Activated T-helper 1 cell treated with anti-CD3 and anti-CD28 coated beads, Interleukin-12 subunit alpha, Interleukin-12 subunit beta, Interleukin-2, Interleukin-4 antibody, amounts not matched to agents 30 ng/mL and 10 ng/mL and 1 ng/mL, durations not matched to agents 14 hours and 24 hours and 36 hours (primary cell): ENCODE data around the gene FOXC1. TPM values are rescaled to one million over a fixed set of nuclear protein-coding genes. Genes with fewer than 3 reads are reported as not detected.
A peak's percentile ranks its signal among the peaks of the same experiment; 100 is the strongest.

ENCODE experiments used
- DNase-seq: peaks from one replicate; pipeline ENCODE4 v3.0.0; 2021; ENCODE audit warnings: low spot score
- H3K27ac Mint-ChIP-seq: one replicate; pipeline ENCODE4 v1.8.0; 2021; ENCODE audit warnings: mild to moderate bottlenecking, mixed read lengths
- H3K27me3 Mint-ChIP-seq: one replicate; pipeline ENCODE4 v1.8.0; 2022; ENCODE audit warnings: mild to moderate bottlenecking, moderate library complexity, mixed read lengths; ENCODE audit not compliant: insufficient read depth
- H3K36me3 Mint-ChIP-seq: one replicate; pipeline ENCODE4 v1.8.0; 2021; ENCODE audit warnings: low read depth, mixed read lengths
- H3K4me1 Mint-ChIP-seq: one replicate; pipeline ENCODE4 v1.8.0; 2021; ENCODE audit warnings: low read depth, mixed read lengths
- H3K4me3 Mint-ChIP-seq: one replicate; pipeline ENCODE4 v1.8.0; 2021; ENCODE audit warnings: mild to moderate bottlenecking, moderate library complexity, mixed read lengths
- H3K9me3 Mint-ChIP-seq: one replicate; pipeline ENCODE4 v1.8.0; 2021; ENCODE audit warnings: mixed read lengths
- intact Hi-C: fragments of 100-400 bp; cut with micrococcal nuclease; formaldehyde crosslinking; loops from one replicate; pipeline ENCODE4 v1.15.1; 2024
- total RNA-seq: library from RNA; stranded (reverse); gene quantifications from 2 replicates; pipeline ENCODE4 v1.2.3, GENCODE V29; 2022

Gene FOXC1
- total RNA-seq, 1 donor from 2014 or later, result 0.23 TPM

- intact Hi-C loops, result no loop called here
- Mint-ChIP-seq H3K27me3 (peaks cover 28% of the 10 kb centered on the region), H3K27ac (no peak overlapping the region), H3K9me3 (no peaks in the 10 kb centered on the region), H3K36me3 (no peaks in the 10 kb centered on the region), H3K4me1 (no peaks in the 10 kb centered on the region), H3K4me3 (no peak overlapping the region)
- DNase-seq, result no peak
Observed at GRCh38 chr6:1587977-1588376, 21.7 kb upstream of the FOXC1 start.

GRCh38 chr6:1589208-1589607, 20.5 kb upstream of the FOXC1 start:
- DNase-seq, result no peak
- Mint-ChIP-seq H3K4me3 (no peak overlapping the region), H3K27me3 (peaks cover 26% of the 10 kb centered on the region), H3K36me3 (no peaks in the 10 kb centered on the region), H3K27ac (no peak overlapping the region), H3K4me1 (no peaks in the 10 kb centered on the region), H3K9me3 (no peaks in the 10 kb centered on the region)
- intact Hi-C loops, result no loop called here

GRCh38 chr6:1590580-1590979, 19.1 kb upstream of the FOXC1 start:
- Mint-ChIP-seq H3K27ac (no peak overlapping the region), H3K36me3 (no peaks in the 10 kb centered on the region)

GRCh38 chr6:1591243-1591642, 18.5 kb upstream of the FOXC1 start:
- no peak overlapping the region for H3K27ac Mint-ChIP-seq
- no peaks in the 10 kb centered on the region for H3K36me3 Mint-ChIP-seq
- no peaks in the 10 kb centered on the region for H3K9me3 Mint-ChIP-seq
- no peak for DNase-seq
- H3K4me1 Mint-ChIP-seq, result peaks cover 4% of the 10 kb centered on the region
- H3K4me3 Mint-ChIP-seq, result no peak overlapping the region
- intact Hi-C loops, result no loop called here
- peaks cover 25% of the 10 kb centered on the region for H3K27me3 Mint-ChIP-seq

More at GRCh38 chr6:1590580-1590979, 19.1 kb upstream of the FOXC1 start:
- DNase-seq, result no peak
- H3K27me3 Mint-ChIP-seq, result peaks cover 26% of the 10 kb centered on the region
- H3K4me1 Mint-ChIP-seq, result no peaks in the 10 kb centered on the region
- no peaks in the 10 kb centered on the region for H3K9me3 Mint-ChIP-seq
- H3K4me3 Mint-ChIP-seq, result no peak overlapping the region
- intact Hi-C loops, result no loop called here

- H3K27me3 Mint-ChIP-seq, result peaks cover 29% of the 10 kb centered on the region
- H3K4me3 Mint-ChIP-seq, result no peak overlapping the region
- H3K27ac Mint-ChIP-seq, result no peak overlapping the region
- intact Hi-C loops, result no loop called here
- no peaks in the 10 kb centered on the region for H3K9me3 Mint-ChIP-seq
- DNase-seq, result no peak
- peaks cover 4% of the 10 kb centered on the region for H3K4me1 Mint-ChIP-seq
- H3K36me3 Mint-ChIP-seq, result no peaks in the 10 kb centered on the region
Observed at GRCh38 chr6:1591926-1592325, 17.8 kb upstream of the FOXC1 start.

GRCh38 chr6:1592852-1593251, 16.9 kb upstream of the FOXC1 start:
- H3K27ac Mint-ChIP-seq, result no peak overlapping the region
- H3K36me3 Mint-ChIP-seq, result no peaks in the 10 kb centered on the region
- H3K27me3 Mint-ChIP-seq, result peaks cover 36% of the 10 kb centered on the region
- intact Hi-C loops, result no loop called here
- DNase-seq, result no peak
- peaks cover 4% of the 10 kb centered on the region for H3K4me1 Mint-ChIP-seq
- H3K4me3 Mint-ChIP-seq, result no peak overlapping the region
- H3K9me3 Mint-ChIP-seq, result no peaks in the 10 kb centered on the region

GRCh38 chr6:1593286-1593957, 16.3 kb upstream of the FOXC1 start:
- H3K27me3 Mint-ChIP-seq, result peaks cover 42% of the 10 kb centered on the region
- H3K4me3 Mint-ChIP-seq, result no peak overlapping the region
- intact Hi-C loops, result no loop called here

GRCh38 chr6:1593958-1594314, 15.8 kb upstream of the FOXC1 start:
- Mint-ChIP-seq H3K4me3 (no peak overlapping the region), H3K4me1 (peaks cover 4% of the 10 kb centered on the region), H3K27me3 (peaks cover 41% of the 10 kb centered on the region), H3K9me3 (no peaks in the 10 kb centered on the region), H3K27ac (no peak overlapping the region), H3K36me3 (no peaks in the 10 kb centered on the region)
- DNase-seq, result no peak
- intact Hi-C loops, result no loop called here

More at GRCh38 chr6:1593286-1593957, 16.3 kb upstream of the FOXC1 start:
- Mint-ChIP-seq H3K27ac (no peak overlapping the region), H3K4me1 (peaks cover 4% of the 10 kb centered on the region), H3K9me3 (no peaks in the 10 kb centered on the region), H3K36me3 (no peaks in the 10 kb centered on the region)
- DNase-seq, result no peak

- Mint-ChIP-seq H3K4me3 (no peak overlapping the region), H3K36me3 (no peaks in the 10 kb centered on the region), H3K4me1 (peaks cover 4% of the 10 kb centered on the region), H3K9me3 (no peaks in the 10 kb centered on the region), H3K27ac (no peak overlapping the region), H3K27me3 (peaks cover 40% of the 10 kb centered on the region)
- no peak for DNase-seq
- intact Hi-C loops, result no loop called here
Observed at GRCh38 chr6:1594445-1595200, 15.1 kb upstream of the FOXC1 start.

GRCh38 chr6:1595271-1596087, 14.2 kb upstream of the FOXC1 start:
- H3K27ac Mint-ChIP-seq, result no peak overlapping the region
- intact Hi-C loops, result loop anchor here (1.0 to 2.0 kb wide), 6 partner anchors 509 to 1155 kb away; partner anchors contain the start of gene MYLK4
- H3K4me1 Mint-ChIP-seq, result peaks cover 4% of the 10 kb centered on the region
- no peaks in the 10 kb centered on the region for H3K36me3 Mint-ChIP-seq
- H3K9me3 Mint-ChIP-seq, result no peaks in the 10 kb centered on the region
- no peak overlapping the region for H3K4me3 Mint-ChIP-seq
- peaks cover 47% of the 10 kb centered on the region for H3K27me3 Mint-ChIP-seq
- no peak for DNase-seq

- H3K4me3 Mint-ChIP-seq, result no peak overlapping the region
- H3K9me3 Mint-ChIP-seq, result no peaks in the 10 kb centered on the region
- intact Hi-C loops, result loop anchor here (1.0 to 2.0 kb wide), 6 partner anchors 509 to 1154 kb away; partner anchors contain the start of gene MYLK4
- no peak overlapping the region for H3K27ac Mint-ChIP-seq
- no peaks in the 10 kb centered on the region for H3K36me3 Mint-ChIP-seq
- peak; percentile 50 for DNase-seq
- H3K27me3 Mint-ChIP-seq, result peaks cover 55% of the 10 kb centered on the region
- peaks cover 4% of the 10 kb centered on the region for H3K4me1 Mint-ChIP-seq
Observed at GRCh38 chr6:1596088-1596852, 13.4 kb upstream of the FOXC1 start.

GRCh38 chr6:1597121-1597744, 12.5 kb upstream of the FOXC1 start:
- no peak overlapping the region for H3K27ac Mint-ChIP-seq
- peaks cover 4% of the 10 kb centered on the region for H3K4me1 Mint-ChIP-seq
- peaks cover 56% of the 10 kb centered on the region for H3K27me3 Mint-ChIP-seq
- H3K4me3 Mint-ChIP-seq, result no peak overlapping the region
- no peak for DNase-seq
- intact Hi-C loops, result loop anchor here (2.0 kb wide), 2 partner anchors 508 to 852 kb away; no protein-coding TSS in a partner anchor
- no peaks in the 10 kb centered on the region for H3K36me3 Mint-ChIP-seq
- H3K9me3 Mint-ChIP-seq, result no peaks in the 10 kb centered on the region
